H1 (cell line): ENCODE data around the gene SHROOM3. TPM values are rescaled to one million over a fixed set of nuclear protein-coding genes. Genes with fewer than 3 reads are reported as not detected.

Source experiments
- MAX ChIP-seq: IDR thresholded peaks from 2 replicates; pipeline ENCODE4 v1.6.1; 2012; ENCODE audit warnings: inconsistent platforms
- TAF1 ChIP-seq: IDR thresholded peaks from 2 replicates; pipeline ENCODE4 v1.6.1; 2011; ENCODE audit warnings: mild to moderate bottlenecking, low read depth, low read length
- polyA plus RNA-seq, 7 experiments: library from polyadenylated mRNA; depleted of rRNA in 3 of 7; stranded (reverse) in 5 of 7; unstranded in 2 of 7; fragments of >200 nt in 5 of 7; fragments of 200-250 nt in 2 of 7; gene quantifications; 1 replicate in 5 of 7; 2 replicates in 1 of 7; 4 replicates in 1 of 7; pipeline versions ENCODE4 v1.2.1 to v1.2.3, GENCODE V29; 2011 to 2013; ENCODE audit warnings: missing spikeins in 2 of 7, mixed read lengths in 2 of 7
- total RNA-seq: library from RNA; stranded (reverse); fragmentation: NEBNext Ultra II Directional; extraction: Animal tissue kit (Norgen Biotek cat#: 25700); gene quantifications from 2 replicates; pipeline ENCODE4 v1.2.1, GENCODE V29; 2021

SHROOM3 gene
- total and polyA plus RNA-seq, 2 of the 8 experiments (the other 6 are each of a cell fraction or from before 2014, with no cell fraction given), result 15.8 to 34.0 TPM

GRCh38 chr4:76696109-76696508 is 261.1 kb downstream of the SHROOM3 start (continued):
- TF ChIP-seq MAX, result peak; percentile 62
- TF ChIP-seq TAF1, result no peak
